Calu3 (cell line): ENCODE data around the gene SLFN12L. TPM values are rescaled to one million over a fixed set of nuclear protein-coding genes. Genes with fewer than 3 reads are reported as not detected.

Source experiments
- BruUV-seq: library from RNA; stranded (reverse); fragments of 400-500 nt; replicated peaks from 2 replicates; lab custom pipeline; 2021; lab: Mats Ljungman, UMichigan
- CTCF ChIA-PET: fragments of 300-600 bp; sonication (Branson Sonifier 250); formaldehyde crosslinking; loops from one replicate; lab custom pipeline; 2022; ENCODE audit warnings: antibody characterized with exemption; lab: Charles Lee
- DNase-seq: peaks from one replicate; pipeline ENCODE4 v3.0.0; 2022
- H3K27ac Mint-ChIP-seq: one replicate; pipeline ENCODE4 v1.8.0; 2022; ENCODE audit warnings: mixed read lengths; ENCODE audit not compliant: unreplicated experiment
- H3K27me3 Mint-ChIP-seq: one replicate; pipeline ENCODE4 v1.8.0; 2022; ENCODE audit warnings: mixed read lengths; ENCODE audit not compliant: unreplicated experiment
- H3K36me3 Mint-ChIP-seq: one replicate; pipeline ENCODE4 v1.8.0; 2022; ENCODE audit warnings: mild to moderate bottlenecking, moderate library complexity, mixed read lengths; ENCODE audit not compliant: insufficient read depth, unreplicated experiment
- H3K4me1 Mint-ChIP-seq: one replicate; pipeline ENCODE4 v1.8.0; 2022; ENCODE audit warnings: mild to moderate bottlenecking, low read depth, mixed read lengths; ENCODE audit not compliant: unreplicated experiment
- H3K4me3 Mint-ChIP-seq: one replicate; pipeline ENCODE4 v1.8.0; 2022; ENCODE audit warnings: mild to moderate bottlenecking, low read depth, moderate library complexity, mixed read lengths; ENCODE audit not compliant: unreplicated experiment
- H3K9me3 Mint-ChIP-seq: one replicate; pipeline ENCODE4 v1.8.0; 2022; ENCODE audit warnings: low read depth, mixed read lengths; ENCODE audit not compliant: unreplicated experiment
- CTCF ChIP-seq: fragments of 200-600 bp; IDR thresholded peaks from one replicate; pipeline ENCODE4 v1.8.0; 2022; ENCODE audit warnings: antibody characterized with exemption; ENCODE audit not compliant: unreplicated experiment
- intact Hi-C: fragments of 100-400 bp; cut with micrococcal nuclease; formaldehyde crosslinking; loops from one replicate; pipeline ENCODE4 v1.10.0; 2022; ENCODE audit not compliant: unreplicated experiment
- total RNA-seq: library from RNA; stranded (reverse); gene quantifications from 2 replicates; pipeline ENCODE4 v1.2.3, GENCODE V29; 2022

Gene SLFN12L
- total RNA-seq, 1 experiment from 2014 or later, result 0.14 TPM

GRCh38 chr17:35496451-35497290 is 40.8 kb downstream of the SLFN12L start:
- TF ChIP-seq CTCF, result no peak
- CTCF ChIA-PET, result no interaction called here
- Mint-ChIP-seq H3K27ac (no peak overlapping the region), H3K9me3 (peaks cover 2% of the 10 kb centered on the region), H3K27me3 (peaks cover 60% of the 10 kb centered on the region), H3K4me1 (no peaks in the 10 kb centered on the region), H3K4me3 (no peak overlapping the region), H3K36me3 (no peaks in the 10 kb centered on the region)
- no peak for DNase-seq
- intact Hi-C loops, result no loop called here
- BruUV-seq, result no TSS peak

- intact Hi-C loops, result no loop called here
- no TSS peak for BruUV-seq
- CTCF ChIA-PET, result no interaction called here
- Mint-ChIP-seq H3K4me3 (no peak overlapping the region), H3K9me3 (no peaks in the 10 kb centered on the region), H3K27ac (no peak overlapping the region), H3K4me1 (no peaks in the 10 kb centered on the region), H3K27me3 (peaks cover 62% of the 10 kb centered on the region), H3K36me3 (no peaks in the 10 kb centered on the region)
- no peak for DNase-seq
- TF ChIP-seq CTCF, result no peak
Measured at GRCh38 chr17:35493040-35493439, 44.4 kb downstream of the SLFN12L start.

GRCh38 chr17:35491417-35491816 is 46.1 kb downstream of the SLFN12L start:
- TF ChIP-seq CTCF, result no peak
- Mint-ChIP-seq H3K27me3 (peaks cover 75% of the 10 kb centered on the region), H3K9me3 (no peaks in the 10 kb centered on the region), H3K27ac (no peak overlapping the region), H3K4me1 (peaks cover 9% of the 10 kb centered on the region), H3K4me3 (no peak overlapping the region), H3K36me3 (peaks cover 11% of the 10 kb centered on the region)
- no TSS peak for BruUV-seq
- CTCF ChIA-PET, result no interaction called here
- intact Hi-C loops, result no loop called here
- no peak for DNase-seq

GRCh38 chr17:35489944-35490343 is 47.5 kb downstream of the SLFN12L start:
- TF ChIP-seq CTCF, result no peak
- Mint-ChIP-seq H3K36me3 (peaks cover 11% of the 10 kb centered on the region), H3K4me1 (peaks cover 9% of the 10 kb centered on the region), H3K4me3 (no peak overlapping the region), H3K27me3 (peaks cover 90% of the 10 kb centered on the region), H3K9me3 (no peaks in the 10 kb centered on the region), H3K27ac (no peak overlapping the region)
- CTCF ChIA-PET, result no interaction called here
- no peak for DNase-seq
- no TSS peak for BruUV-seq
- intact Hi-C loops, result no loop called here
